Measurements from ENCODE around the gene CERS2.
"Not testable (repeated sequence)": the region's sequence is repeated elsewhere in the genome, so short reads cannot be mapped to it uniquely, and the experiment has no call there.

The CERS2 gene

DNA sequence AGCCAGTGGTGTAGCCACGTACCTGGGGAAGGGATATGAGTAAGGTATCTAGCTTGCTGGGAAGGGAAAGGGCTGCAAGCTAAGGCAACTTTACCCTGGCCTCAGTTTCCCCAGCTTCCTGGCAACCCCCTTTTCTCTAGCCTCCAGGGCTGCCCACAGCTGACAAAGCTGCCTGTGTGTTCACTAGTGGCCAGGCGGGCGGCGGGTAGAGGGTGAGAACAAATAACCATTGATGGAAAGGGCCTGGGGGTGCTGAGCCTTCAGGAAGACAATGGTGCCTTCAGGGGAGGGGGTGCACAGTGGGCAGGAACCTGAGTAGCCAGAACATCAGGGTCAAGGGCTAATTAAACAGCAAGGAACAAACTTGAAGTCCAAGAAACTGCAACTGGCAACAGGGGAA is 6.1 kb downstream of the CERS2 start:
- no peak for DNase-seq

DNA sequence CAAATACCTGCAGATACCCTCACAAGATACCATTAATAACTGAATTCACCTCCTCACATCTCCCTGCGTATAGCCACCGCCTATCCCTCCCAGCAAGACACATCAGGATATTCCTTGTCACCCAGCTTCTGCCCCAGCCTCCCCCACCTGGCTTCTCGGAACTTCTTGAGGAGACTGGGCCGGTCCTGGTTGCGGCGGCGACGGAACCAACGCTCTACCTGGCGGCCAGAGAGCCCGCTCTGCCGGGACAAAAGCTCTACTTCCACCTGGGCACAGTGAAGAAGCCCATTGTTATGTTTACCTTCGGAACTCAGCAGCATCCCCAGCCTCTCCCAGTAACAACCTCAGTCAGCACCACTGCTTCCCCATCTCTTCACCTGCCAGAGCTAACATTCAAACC is 6.7 kb downstream of the CERS2 start:
- DNase-seq = no peak

DNA sequence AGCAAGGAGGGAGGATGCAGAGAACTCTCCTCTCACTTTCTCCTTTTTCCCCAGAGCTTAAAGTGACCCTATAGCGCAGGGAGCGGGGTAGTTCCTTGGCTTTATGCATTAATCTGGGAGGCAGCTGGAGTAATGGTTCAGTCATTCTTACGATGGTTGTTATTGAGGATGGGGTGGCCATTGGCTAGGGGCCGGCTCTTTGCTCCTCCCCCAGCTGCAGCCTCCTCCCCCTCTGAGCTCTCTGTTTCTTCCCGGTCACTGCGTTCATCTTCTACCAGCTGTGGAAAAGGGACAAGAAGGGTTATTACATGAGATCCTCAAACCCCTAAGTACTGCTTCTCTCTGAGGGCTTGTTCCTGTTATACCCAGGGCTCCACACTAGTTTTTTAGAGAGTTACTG is 8.6 kb downstream of the CERS2 start:
- no peak for DNase-seq

DNA sequence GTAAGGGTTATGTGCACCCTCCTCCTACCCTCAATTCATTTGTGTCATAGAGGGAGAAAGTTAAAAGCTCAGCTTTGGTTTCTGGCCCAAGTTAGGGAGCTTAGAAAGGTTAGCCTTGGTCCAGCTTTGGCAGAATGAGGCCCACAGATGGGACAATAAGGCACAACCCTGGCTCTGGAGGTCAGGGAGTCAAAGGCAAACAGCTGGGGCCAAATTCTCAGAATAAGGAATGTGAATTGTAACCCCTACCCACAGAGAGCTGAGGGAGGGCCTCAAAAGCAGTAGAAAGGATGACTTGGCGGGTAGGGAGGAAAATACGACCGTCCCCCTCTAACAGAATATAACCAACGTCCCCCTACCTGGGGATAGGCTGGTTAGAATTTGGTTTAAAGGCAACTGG is 9.0 kb downstream of the CERS2 start:
- DNase-seq = no peak

DNA sequence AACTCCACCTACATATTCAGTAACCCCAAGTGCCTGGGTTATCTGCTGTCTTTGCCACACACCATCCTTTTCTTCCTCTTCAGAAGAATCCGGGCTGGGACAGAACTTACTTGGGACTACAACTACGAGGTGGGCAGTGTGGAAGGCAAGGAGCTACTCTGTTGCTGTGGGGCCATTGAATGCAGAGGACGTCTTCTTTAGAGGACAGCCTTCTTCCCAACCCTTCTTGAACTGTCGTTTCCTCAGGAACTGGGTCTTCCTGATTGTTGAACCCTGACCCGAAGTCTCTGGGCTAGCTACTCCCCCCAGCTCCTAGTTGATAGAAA is 10.5 kb downstream of the CERS2 start:
- DNase-seq = no peak

DNA sequence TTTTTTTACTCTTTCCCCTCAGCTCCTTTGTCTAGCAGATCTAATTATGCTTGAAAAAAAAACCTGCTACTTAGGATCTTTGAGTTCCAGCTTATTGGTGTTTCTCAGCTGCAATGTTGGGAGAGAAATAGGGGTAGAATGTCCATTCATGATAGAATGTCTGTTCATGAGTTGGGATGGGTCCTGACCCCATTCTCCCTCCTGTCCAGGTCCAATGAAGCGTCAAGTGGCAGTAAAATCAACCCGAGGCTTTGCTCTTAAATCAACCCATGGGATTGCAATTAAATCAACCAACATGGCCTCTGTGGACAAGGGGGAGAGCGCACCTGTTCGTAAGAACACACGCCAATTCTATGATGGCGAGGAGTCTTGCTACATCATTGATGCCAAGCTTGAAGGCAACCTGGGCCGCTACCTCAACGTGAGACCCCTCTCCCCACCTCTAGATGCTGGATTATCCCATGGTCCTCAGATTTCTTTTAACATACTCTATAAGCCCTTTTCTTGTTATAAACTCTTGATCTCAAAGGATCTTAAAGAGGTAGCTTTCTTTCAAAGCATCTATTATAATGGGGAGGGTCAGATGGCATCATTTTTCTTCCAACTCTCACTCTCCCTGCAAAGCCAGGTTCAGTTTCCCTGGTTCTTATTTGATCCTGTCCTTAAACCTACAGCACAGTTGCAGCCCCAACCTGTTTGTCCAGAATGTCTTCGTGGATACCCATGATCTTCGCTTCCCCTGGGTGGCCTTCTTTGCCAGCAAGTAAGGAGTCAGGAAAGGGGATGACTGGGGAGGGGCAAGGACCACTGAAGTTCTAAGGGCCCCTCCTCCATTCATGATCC is 11.1 kb downstream of the CERS2 start:
- no peak for DNase-seq

DNA sequence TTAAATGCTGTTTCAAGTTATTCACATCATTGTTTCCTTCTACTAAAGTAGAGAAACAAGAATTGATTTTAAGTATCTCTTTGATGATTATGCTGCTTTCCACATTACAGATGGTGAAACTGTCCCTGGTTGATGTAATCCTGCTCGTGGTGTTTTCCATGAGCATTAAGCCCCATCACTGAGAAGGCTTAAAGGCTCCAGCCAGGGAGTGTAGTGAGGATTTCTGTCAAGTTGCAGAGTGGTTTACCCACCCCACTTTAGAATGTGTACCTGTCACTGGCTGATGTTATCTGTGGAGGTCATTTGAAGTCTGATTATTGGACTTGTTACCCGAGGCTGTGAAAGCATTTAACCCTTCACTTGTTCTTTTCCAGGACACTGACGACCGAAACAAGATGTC is 12.9 kb downstream of the CERS2 start:
- DNase-seq = no peak

DNA sequence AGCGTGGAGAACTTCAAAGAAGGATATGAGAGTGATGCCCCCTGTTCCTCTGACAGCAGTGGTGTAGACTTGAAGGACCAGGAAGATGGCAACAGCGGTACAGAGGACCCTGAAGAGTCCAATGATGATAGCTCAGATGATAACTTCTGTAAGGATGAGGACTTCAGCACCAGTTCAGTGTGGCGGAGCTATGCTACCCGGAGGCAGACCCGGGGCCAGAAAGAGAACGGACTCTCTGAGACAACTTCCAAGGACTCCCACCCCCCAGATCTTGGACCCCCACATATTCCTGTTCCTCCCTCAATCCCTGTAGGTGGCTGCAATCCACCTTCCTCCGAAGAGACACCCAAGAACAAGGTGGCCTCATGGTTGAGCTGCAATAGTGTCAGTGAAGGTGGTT is 14.0 kb downstream of the CERS2 start:
- no peak for DNase-seq

DNA sequence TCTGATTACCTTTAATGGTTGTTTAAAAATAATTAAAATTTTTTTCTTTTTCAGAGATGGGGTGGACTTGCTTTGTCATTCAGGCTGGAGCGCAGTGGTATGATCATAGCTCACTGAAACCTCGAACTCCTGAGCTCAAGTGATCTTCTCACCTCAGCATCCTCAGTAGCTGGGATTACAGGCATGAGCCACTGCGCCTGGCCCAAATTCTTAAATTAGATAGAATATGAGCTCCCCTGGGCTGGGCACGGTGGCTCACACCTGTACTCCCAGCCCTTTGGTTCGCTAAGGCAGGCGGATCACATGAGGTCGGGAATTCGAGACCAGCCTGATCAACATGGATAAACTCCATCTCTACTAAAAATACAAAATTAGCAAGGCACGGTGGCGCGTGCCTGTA is 17.0 kb downstream of the CERS2 start:
- DNase-seq = no peak

DNA sequence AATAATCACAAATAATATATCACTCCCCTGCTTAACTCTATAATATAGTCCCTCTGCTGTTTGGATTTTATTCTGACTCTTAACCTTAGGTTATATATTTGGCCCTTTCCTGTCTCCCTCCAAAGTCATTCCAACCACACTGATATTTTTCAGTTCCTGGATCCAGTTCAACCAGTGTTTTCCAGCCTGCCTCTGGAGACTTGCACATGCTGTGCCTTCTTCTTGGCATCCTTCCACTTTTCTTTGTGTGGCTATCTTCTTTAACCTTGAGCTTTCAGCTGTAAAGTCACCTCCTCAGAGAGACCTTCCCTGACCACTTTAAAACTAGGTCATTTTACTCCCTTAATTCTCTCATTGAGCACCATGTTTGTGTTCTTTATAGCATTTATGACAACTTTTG is 19.4 kb downstream of the CERS2 start:
- no peak for DNase-seq

DNA sequence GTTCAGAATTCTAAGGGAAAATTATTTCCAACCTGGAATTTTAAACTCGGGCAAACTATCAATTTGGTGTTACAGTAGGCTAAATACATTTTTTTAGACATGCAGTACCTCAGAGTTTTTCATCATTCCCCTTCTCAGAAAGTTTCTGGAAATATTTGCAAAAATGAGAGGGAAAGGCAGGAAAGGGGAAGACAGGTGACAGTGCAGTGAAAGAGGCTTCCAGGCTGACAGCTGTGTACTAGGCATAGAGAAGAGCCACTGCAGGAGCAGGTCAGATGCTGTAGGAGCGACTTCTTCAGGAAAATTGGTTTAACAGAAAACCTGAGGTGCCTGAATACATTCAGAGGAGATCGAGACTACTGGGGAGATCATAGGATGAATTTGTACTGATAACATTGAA is 19.9 kb downstream of the CERS2 start:
- no peak for DNase-seq

DNA sequence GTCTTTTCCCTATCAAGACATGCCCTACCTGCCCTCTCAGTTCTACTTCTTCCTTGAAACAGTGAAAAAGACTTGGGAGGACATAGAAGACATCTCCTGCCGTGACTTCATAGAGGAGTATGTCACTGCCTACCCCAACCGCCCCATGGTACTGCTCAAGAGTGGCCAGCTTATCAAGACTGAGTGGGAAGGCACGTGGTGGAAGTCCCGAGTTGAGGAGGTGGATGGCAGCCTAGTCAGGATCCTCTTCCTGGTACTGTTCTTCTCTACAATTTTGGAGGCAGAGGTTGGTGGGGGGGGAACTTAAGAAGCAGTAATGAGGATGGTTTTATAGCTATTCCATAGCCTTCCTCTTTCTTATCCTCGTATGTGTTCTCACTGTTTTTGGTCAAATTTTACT is 29.8 kb downstream of the CERS2 start:
- no peak for DNase-seq

DNA sequence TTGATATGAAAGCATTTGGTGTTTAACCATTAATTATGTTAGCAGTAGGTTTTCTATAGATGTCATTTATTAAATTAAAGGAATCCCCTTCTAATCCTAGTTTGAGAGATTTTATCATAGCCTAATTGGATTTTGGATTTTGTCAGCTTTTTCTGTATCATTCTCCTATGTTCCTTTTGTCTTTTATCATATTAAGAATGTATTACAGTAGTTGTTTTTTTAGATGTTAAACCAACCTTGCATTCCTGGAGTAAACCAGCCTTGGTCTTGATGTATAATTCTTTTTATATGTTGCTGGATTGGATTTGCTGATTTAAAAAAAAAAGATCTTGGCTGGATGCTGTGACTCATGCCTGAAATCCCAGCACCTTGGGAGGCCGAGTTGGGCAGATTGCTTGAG is 42.9 kb downstream of the CERS2 start:
- DNase-seq = no peak

DNA sequence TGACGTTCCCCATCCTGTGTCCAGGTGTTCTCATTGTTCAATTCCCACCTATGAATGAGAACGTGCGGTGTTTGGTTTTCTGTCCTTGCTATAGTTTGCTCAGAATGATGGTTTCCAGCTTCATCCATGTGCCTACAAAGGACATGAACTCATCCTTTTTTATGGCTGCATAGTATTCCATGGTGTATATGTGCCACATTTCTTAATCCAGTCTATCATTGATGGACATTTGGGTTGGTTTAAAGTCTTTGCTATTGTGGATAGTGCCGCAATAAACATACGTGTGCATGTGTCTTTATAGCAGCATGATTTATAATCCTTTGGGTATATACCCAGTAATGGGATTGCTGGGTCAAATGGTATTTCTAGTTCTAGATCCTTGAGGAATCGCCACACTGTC is 45.9 kb downstream of the CERS2 start:
- not testable (repeated sequence) for DNase-seq

DNA sequence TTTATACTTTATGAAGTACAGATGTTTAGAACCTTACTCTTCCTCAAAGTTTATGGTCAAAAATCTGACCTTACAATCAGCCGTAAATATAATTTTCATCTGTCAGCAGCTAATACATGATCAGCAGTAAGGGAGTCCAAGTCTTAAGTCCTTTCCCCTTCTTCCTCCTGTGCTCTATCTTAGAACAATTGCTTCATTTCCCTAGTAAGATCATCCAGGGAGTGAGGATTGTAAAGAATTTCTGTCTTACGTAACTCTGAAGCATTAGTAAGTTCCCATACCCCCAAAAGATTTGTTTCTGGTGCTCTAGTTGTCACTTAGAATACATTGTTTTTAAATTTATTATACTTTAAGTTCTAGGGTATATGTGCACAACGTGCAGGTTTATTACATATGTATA is 46.3 kb downstream of the CERS2 start:
- no peak for DNase-seq

DNA sequence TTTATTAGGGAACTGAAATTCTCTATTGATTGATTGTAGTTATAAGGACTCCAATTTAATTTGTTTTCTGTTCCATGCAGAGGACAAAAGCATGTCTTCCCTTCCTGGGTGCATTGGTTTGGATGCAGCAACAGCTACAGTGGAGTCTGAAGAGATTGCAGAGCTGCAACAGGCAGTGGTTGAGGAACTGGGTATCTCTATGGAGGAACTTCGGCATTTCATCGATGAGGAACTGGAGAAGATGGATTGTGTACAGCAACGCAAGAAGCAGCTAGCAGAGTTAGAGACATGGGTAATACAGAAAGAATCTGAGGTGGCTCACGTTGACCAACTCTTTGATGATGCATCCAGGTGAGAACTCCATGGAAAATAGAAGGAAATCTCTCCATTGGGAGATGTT is 47.0 kb downstream of the CERS2 start:
- no peak for DNase-seq

DNA sequence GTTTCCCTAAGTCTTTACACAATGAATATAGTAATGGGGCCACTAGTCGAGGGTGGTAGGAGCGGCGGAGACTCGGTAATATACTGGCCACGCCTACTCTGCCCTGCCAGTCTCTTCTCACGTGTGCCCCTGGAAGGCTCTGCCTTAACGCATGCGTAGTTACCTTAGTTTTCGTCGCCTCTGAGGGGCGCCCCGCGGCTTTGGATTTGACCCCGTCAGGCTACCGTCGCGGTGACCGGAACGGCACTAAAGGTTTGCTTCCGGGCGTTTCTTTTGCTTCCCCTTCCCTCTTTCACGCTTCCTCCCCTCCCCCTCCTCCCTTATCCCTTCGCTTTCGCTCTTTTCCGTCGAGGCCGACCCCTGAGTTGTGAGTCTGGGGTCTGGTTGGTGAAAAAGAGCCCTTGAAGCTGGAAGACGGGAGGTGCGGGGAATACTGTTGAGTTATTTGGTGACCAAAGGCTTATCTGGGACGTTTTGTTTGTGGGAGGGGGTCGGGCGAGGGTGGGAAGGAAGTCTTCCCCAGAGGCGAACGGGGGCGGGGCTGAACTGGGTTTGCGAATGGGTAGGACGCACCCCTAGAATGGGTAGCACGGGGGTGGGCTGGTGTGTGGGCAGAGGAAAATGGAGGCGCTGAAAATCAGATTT is 48.4 kb downstream of the CERS2 start, which contains the start of gene SETDB1:
TSS of gene SETDB1 (plus strand) at position 267 of the 645 bp plus-strand sequence. CDS start 1,352 bp downstream, outside the sequence.
- peak; percentile 96 to 99 for DNase-seq

DNA sequence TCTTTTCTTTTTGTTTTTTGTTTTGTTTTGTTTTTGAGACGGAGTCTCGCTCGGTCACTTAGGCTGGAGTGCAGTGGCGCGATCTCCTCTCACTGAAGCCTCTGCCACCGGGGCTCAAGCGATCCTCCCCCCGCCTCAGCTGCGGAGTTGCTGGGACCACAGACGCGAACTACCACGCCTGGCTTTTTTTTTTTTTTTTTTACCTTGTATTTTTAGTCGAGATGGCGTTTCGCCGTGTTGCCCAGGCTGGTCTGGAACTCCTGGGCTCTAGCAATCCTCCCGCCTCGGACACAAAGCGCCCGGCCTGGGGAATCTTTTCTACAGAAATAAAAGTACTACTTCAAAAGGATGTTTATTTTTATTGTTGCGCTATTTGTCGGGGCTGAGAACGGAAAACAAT is 49.6 kb downstream of the CERS2 start:
- DNase-seq = no peak

DNA sequence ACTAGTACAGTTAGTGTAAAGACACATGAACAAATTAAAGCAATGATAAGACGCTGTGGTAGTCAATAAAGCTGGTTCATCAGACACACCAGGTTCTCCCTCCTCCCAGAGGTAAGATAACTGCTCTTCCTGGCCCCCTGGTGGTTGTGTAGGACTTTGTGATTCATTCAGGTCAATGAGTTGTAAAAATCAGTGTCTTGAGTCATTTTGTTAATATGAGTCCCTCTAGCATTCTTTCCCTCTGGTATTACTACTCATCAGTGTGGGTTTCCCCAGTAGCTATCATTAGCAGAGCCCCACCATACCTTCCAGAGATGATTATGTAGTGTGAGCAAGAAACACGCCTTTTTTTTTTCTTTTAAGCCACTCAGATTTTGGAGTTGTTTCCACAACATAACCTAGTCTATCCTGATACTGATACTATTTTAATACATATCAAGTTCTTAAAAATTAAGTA is 52.1 kb downstream of the CERS2 start:
- peak; percentile 72 to 80 for DNase-seq

DNA sequence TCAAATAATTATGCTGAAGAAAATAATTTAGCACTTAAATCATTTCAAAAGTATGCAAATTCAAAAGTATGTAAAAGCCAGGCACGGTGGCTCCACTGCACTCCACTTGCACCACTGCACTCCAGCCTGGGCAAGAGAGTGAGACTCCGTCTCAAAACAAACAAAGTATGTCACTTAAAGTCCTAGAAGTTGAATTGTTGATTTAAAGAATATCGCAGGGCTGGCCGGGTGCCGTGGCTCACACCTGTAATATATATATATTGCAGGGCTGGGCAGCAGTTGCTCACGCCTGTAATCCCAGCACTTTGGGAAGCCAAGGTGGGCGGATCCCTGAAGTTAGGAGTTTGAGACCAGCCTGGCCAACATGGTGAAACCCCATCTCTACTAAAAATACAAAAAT is 57.2 kb downstream of the CERS2 start:
- no peak for DNase-seq
